Neuronal stem cell (in vitro differentiated cells): Measurements from ENCODE around the gene DNAAF8.

Source experiments
- DNase-seq: peaks from one replicate; pipeline ENCODE4 v3.0.0-alpha.2; 2013; ENCODE audit warnings: low spot score
- H2AFZ ChIP-seq: one replicate; pipeline ENCODE4 v1.6.1; 2013; ENCODE audit warnings: mild to moderate bottlenecking, low read length, inconsistent platforms
- H2AK5ac ChIP-seq: 2 replicates; pipeline ENCODE4 v1.6.1; 2013; ENCODE audit warnings: low read depth, mild to moderate bottlenecking, inconsistent platforms, low read length, moderate library complexity, mixed read lengths
- H2BK120ac ChIP-seq: 2 replicates; pipeline ENCODE4 v1.6.1; 2013; ENCODE audit warnings: low read depth, mild to moderate bottlenecking, inconsistent platforms, low read length, moderate library complexity, mixed read lengths
- H2BK12ac ChIP-seq: one replicate; pipeline ENCODE4 v1.6.1; 2013; ENCODE audit warnings: low read length, inconsistent platforms
- H2BK15ac ChIP-seq: 2 replicates; pipeline ENCODE4 v1.6.1; 2013; ENCODE audit warnings: mild to moderate bottlenecking, low read length, inconsistent platforms, mixed read lengths
- H2BK5ac ChIP-seq: one replicate; pipeline ENCODE4 v1.6.1; 2013; ENCODE audit warnings: inconsistent platforms, mild to moderate bottlenecking, low read length, moderate library complexity
- H3K14ac ChIP-seq: one replicate; pipeline ENCODE4 v1.6.1; 2013; ENCODE audit warnings: low read length, inconsistent platforms
- H3K18ac ChIP-seq: 2 replicates; pipeline ENCODE4 v1.6.1; 2013; ENCODE audit warnings: low read length, inconsistent platforms
- H3K23ac ChIP-seq: 2 replicates; pipeline ENCODE4 v1.6.1; 2013; ENCODE audit warnings: low read depth, mild to moderate bottlenecking, mixed read lengths, low read length, inconsistent platforms; ENCODE audit not compliant: poor library complexity
- H3K27ac ChIP-seq: replicated peaks from 3 replicates; pipeline ENCODE4 v1.5.1; 2013; ENCODE audit warnings: low read length, inconsistent platforms
- H3K27me3 ChIP-seq, 3 experiments: 2 replicates each; pipeline ENCODE4 v1.6.1; 2013; ENCODE audit warnings: low read length in 3 of 3, mild to moderate bottlenecking in 2 of 3, inconsistent platforms in 1 of 3, low read depth in 1 of 3, mixed read lengths in 1 of 3, moderate library complexity in 1 of 3; ENCODE audit not compliant: control insufficient read depth in 3 of 3, insufficient read depth in 3 of 3
- H3K36me3 ChIP-seq, 2 donors: replicated peaks in 1 of 2; 2 replicates each; pipeline ENCODE4 v1.6.1; 2013; ENCODE audit warnings: low read length in 2 of 2; ENCODE audit not compliant: control insufficient read depth in 2 of 2, insufficient read depth in 2 of 2
- H3K4ac ChIP-seq: 2 replicates; pipeline ENCODE4 v1.6.1; 2013; ENCODE audit warnings: inconsistent platforms, mild to moderate bottlenecking, low read length, moderate library complexity
- H3K4me1 ChIP-seq, 2 donors: 1 replicate in 1 of 2; 2 replicates in 1 of 2; pipeline ENCODE4 v1.6.1; 2013; ENCODE audit warnings: low read length in 2 of 2, low read depth in 1 of 2; ENCODE audit not compliant: control insufficient read depth in 2 of 2, insufficient read depth in 1 of 2
- H3K4me2 ChIP-seq: one replicate; pipeline ENCODE4 v1.6.1; 2013; ENCODE audit warnings: mild to moderate bottlenecking, low read length, inconsistent platforms; ENCODE audit not compliant: insufficient read depth, poor library complexity, severe bottlenecking
- H3K4me3 ChIP-seq, 2 donors: 2 replicates each; pipeline ENCODE4 v1.5.1; 2013; ENCODE audit warnings: low read length in 2 of 2, mild to moderate bottlenecking in 2 of 2, inconsistent platforms in 1 of 2, moderate library complexity in 1 of 2
- H3K79me1 ChIP-seq: one replicate; pipeline ENCODE4 v1.6.1; 2013; ENCODE audit warnings: low read depth, mild to moderate bottlenecking, inconsistent platforms, low read length, moderate library complexity
- H3K9ac ChIP-seq: one replicate; pipeline ENCODE4 v1.6.1; 2013; ENCODE audit warnings: mild to moderate bottlenecking, low read depth, low read length, inconsistent platforms; ENCODE audit not compliant: poor library complexity
- H3K9me3 ChIP-seq, 2 donors: replicated peaks in 1 of 2; 2 replicates each; pipeline versions ENCODE3 to v1.6.1; 2013; ENCODE audit warnings: low read length in 2 of 2, mild to moderate bottlenecking in 2 of 2, inconsistent platforms in 1 of 2, low read depth in 1 of 2, mixed read lengths in 1 of 2, moderate library complexity in 1 of 2; ENCODE audit not compliant: control insufficient read depth in 2 of 2, insufficient read depth in 1 of 2
- H4K8ac ChIP-seq: one replicate; pipeline ENCODE4 v1.6.1; 2013; ENCODE audit warnings: low read depth, mild to moderate bottlenecking, inconsistent platforms, low read length, moderate library complexity
- H4K91ac ChIP-seq: one replicate; pipeline ENCODE4 v1.6.1; 2013; ENCODE audit warnings: low read length, low read depth, mild to moderate bottlenecking, inconsistent platforms; ENCODE audit not compliant: poor library complexity
- WGBS, 2 donors: extraction: QIAGEN DNeasy Blood & Tissue Kit; methylation state at CpG; one replicate each; pipeline ENCODE4 v1.1.7; 2013; ENCODE audit warnings: missing lambda C conversion rate in 2 of 2, mixed read lengths in 1 of 2; ENCODE audit not compliant: insufficient read length in 2 of 2, insufficient replicate concordance in 1 of 2; ENCODE audit errors: extremely low coverage in 2 of 2; 5-methylcytosine and 5-hydroxymethylcytosine counted together

Gene DNAAF8

DNA sequence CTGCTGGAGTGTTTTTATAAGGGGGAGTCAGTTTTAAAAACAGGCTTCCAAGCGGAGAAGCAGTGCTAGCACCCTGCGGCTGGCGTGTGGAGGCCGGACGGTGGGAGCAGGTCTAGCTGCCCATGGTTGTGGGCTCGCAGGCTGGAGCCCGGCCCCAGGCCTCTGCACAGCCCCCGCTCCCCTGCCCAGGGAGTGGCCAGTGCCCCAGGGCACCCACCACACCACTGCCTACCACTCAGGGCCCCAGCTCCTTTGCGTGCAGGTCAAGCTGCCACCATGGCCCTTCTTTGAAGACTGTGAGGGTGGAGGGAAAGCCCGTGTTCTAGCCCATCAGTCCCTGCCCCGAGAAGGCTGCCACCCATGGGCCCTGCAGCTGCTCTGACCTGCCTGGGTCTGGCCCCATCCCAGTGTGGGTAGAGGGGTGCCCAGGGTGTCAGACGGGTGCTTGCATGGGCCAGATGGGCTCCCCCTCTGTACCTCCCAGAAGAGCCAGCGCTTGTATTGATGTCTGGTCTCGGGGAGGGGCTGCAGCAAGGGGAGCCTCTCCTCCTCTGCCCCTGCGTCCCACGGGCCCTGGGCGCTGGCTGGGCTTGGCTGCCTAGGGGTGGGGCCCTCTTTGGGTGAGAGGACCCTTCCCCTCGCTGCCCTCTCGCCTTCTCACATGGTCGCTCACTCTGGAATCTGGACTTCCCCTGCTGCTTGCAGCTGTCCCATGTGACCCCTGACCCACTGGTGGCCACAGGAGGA is 42.5 kb upstream of the DNAAF8 start:
- peaks cover 12% of the 10 kb centered on the region for H3K79me1 ChIP-seq
- WGBS, 2 donors, result no CpG with 5 or more reads among the region's 20 CpGs
- no peak overlapping the region for H2AK5ac ChIP-seq
- H3K27me3 ChIP-seq, result no peaks in the 10 kb centered on the region
- no peak overlapping the region for H3K27ac ChIP-seq
- no peak for DNase-seq
- H4K91ac ChIP-seq, result no peak overlapping the region
- H3K4ac ChIP-seq, result no peak overlapping the region
- H3K9ac ChIP-seq, result no peak overlapping the region
- no peak overlapping the region for H2BK5ac ChIP-seq
- peaks cover 8 to 10% of the 10 kb centered on the region in 2 donors for H3K4me1 ChIP-seq
- H3K18ac ChIP-seq, result no peak overlapping the region
- no peak overlapping the region for H3K4me2 ChIP-seq
- H3K36me3 ChIP-seq, result peaks cover 21 to 51% of the 10 kb centered on the region in 2 donors
- H3K4me3 ChIP-seq, result no peak overlapping the region
- H3K14ac ChIP-seq, result no peak overlapping the region
- peak overlapping the region; percentile 65 for H3K23ac ChIP-seq
- H2AFZ ChIP-seq, result no peak overlapping the region
- H4K8ac ChIP-seq, result no peak overlapping the region
- no peak overlapping the region for H2BK12ac ChIP-seq
- H2BK120ac ChIP-seq, result no peak overlapping the region
- H2BK15ac ChIP-seq, result no peak overlapping the region
- peaks cover 0 to 2% of the 10 kb centered on the region in 2 donors for H3K9me3 ChIP-seq

DNA sequence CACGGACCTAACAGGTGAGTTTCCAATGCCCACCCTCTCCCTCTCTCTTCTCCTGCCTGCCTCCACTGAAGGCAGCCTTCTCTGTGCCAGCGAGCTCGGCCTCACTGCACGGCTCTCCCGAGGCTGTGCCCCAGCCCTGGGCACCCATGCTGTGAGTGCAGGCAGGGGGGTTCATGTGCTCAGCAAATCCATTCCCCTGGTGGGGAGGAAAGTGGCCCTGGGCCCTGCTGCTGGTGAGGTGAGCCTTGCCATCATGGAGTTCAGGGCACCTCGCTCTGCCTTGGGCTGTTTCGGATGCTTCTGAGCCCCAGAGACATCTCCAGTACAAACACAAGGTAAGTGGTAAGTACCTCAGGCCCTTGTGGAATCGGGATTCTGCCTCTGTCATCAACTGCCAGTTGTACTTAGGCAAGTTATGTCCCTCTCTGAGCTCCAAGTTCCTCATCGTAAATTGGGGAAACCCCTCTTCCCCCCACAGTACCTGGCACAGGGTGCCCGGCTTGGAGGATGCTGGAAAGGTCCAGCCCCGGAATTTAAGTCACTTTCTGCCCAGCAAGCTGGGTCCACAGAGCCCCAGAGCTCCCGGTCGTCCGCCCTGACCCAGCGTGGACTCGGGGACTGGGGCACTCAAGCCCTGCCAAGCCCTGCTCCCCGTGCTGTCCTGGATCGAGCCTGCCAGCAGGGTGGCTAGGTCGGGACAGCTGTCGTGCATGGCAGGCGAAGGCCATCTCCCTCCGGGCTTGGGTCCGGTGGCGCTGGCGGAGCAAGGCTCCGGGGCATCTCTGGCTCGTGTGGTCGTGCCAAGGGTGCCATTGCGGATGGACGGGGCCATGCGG is 41.7 kb upstream of the DNAAF8 start:
- H3K9ac ChIP-seq, result peak overlapping the region; percentile 89
- no peak overlapping the region for H3K14ac ChIP-seq
- no peak overlapping the region for H2BK5ac ChIP-seq
- no CpG with 5 or more reads among the region's 31 CpGs for WGBS, 2 donors
- H3K27ac ChIP-seq, result no peak overlapping the region
- DNase-seq, result no peak
- peak overlapping the region; percentile 46 for H3K23ac ChIP-seq
- no peaks in the 10 kb centered on the region for H3K27me3 ChIP-seq
- H2BK15ac ChIP-seq, result no peak overlapping the region
- H4K91ac ChIP-seq, result no peak overlapping the region
- H4K8ac ChIP-seq, result no peak overlapping the region
- peaks cover 8 to 10% of the 10 kb centered on the region in 2 donors for H3K4me1 ChIP-seq
- peak overlapping the region; percentile 80 for H3K4me2 ChIP-seq
- H2AFZ ChIP-seq, result peak overlapping the region; percentile 73
- H2BK12ac ChIP-seq, result peak overlapping the region; percentile 75
- no peak overlapping the region for H2BK120ac ChIP-seq
- H3K4me3 ChIP-seq, result peak overlapping the region; percentile 75 to 99
- peak overlapping the region; percentile 11 for H2AK5ac ChIP-seq
- peaks cover 28 to 52% of the 10 kb centered on the region in 2 donors for H3K36me3 ChIP-seq
- H3K4ac ChIP-seq, result no peak overlapping the region
- H3K9me3 ChIP-seq, result peaks cover 0 to 2% of the 10 kb centered on the region in 2 donors
- H3K79me1 ChIP-seq, result peaks cover 12% of the 10 kb centered on the region
- peak overlapping the region; percentile 79 for H3K18ac ChIP-seq

- peak within 1 kb of the TSS; percentile 82 for H4K8ac ChIP-seq
- H3K4ac ChIP-seq, result peak within 1 kb of the TSS; percentile 97
- peaks cover 12% of the 10 kb centered on the region for H3K79me1 ChIP-seq
- peak within 1 kb of the TSS; percentile 91 for H3K4me2 ChIP-seq
- H2BK15ac ChIP-seq, result peak within 1 kb of the TSS; percentile 67
- H3K4me1 ChIP-seq, result peaks cover 8 to 10% of the 10 kb centered on the region in 2 donors
- H3K27me3 ChIP-seq, result no peaks in the 10 kb centered on the region
- H3K36me3 ChIP-seq, result peaks cover 32 to 51% of the 10 kb centered on the region in 2 donors
- H3K18ac ChIP-seq, result peak within 1 kb of the TSS; percentile 98
- H3K27ac ChIP-seq, result peak within 1 kb of the TSS; percentile 35
- peak within 1 kb of the TSS; percentile 100 for H3K23ac ChIP-seq
- no CpG with 5 or more reads among the region's 91 CpGs for WGBS, 2 donors
- DNase-seq, result peak; percentile 92
- peaks cover 0 to 2% of the 10 kb centered on the region in 2 donors for H3K9me3 ChIP-seq
- H3K9ac ChIP-seq, result peak within 1 kb of the TSS; percentile 99
- H2BK5ac ChIP-seq, result peak within 1 kb of the TSS; percentile 24
- peak within 1 kb of the TSS; percentile 99 for H3K14ac ChIP-seq
- H4K91ac ChIP-seq, result no peak within 1 kb of the TSS
- peak within 1 kb of the TSS; percentile 99 to 100 for H3K4me3 ChIP-seq
- peak within 1 kb of the TSS; percentile 99 for H2AK5ac ChIP-seq
- no peak within 1 kb of the TSS for H2BK120ac ChIP-seq
- H2BK12ac ChIP-seq, result peak within 1 kb of the TSS; percentile 75
- peak within 1 kb of the TSS; percentile 96 for H2AFZ ChIP-seq
These were observed 40.9 kb upstream of the DNAAF8 start, which contains the start of gene NUDT16L1 for GRCh38 chr16:4693296-4693955. TSS of gene NUDT16L1 (plus strand) at chr16:4693562. CDS start at chr16:4693727, 165 bp downstream.
